HUDEP-2 (cell line): Measurements from ENCODE around the gene PBOV1.

Experiments
- DNase-seq, 76 experiments: peaks; one replicate each; lab custom pipeline; 2025; ENCODE audit not compliant: unreplicated experiment in 76 of 76; lab: John Stamatoyannopoulos, UW

The PBOV1 gene

DNA sequence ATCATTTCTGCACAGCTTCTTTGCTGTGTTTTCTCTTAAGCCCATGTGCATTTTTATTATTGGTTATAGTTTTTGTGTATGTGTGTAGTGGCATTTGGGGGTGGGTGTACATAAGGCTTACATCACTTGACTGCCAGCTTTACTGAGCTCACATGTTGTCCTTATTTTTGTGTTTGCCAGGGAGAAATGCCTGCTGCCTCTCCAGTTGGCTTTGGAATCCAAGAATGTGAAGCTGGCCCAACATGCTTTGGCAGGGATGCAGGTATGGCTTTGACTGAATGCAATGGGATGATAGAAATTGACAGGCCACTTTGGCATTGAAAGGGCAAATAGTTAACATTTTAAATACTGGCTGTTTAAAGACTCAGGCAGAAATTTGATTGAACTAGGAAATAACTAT, 11.4 kb downstream of the PBOV1 start:
- DNase-seq, result no peak

- no peak for DNase-seq
These were observed 12.7 kb downstream of the PBOV1 start for GRCh38 chr6:138205437-138206094.

GRCh38 chr6:138204792-138205384, 13.4 kb downstream of the PBOV1 start:
- DNase-seq, result no peak

DNA sequence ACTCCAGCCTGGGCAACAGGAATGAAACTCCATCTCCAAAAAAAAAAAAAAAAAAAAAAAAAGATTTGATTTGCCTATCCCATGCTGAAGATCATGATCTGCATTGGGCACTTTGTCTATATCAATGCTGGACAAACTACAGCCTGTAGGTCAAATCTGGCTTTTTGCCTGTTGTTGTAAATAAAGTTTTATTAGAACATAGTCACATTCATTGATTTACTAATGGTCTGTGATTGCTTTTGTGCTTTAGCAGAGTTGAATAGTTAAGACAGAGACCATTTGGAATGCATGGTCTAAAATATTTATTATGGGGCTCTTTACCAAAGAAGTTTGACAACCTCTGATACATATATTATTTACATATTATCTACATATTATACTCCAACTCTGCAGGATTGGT, 14.0 kb downstream of the PBOV1 start:
- DNase-seq, result no peak

GRCh38 chr6:138203315-138203714, 15.0 kb downstream of the PBOV1 start:
- no peak for DNase-seq

DNA sequence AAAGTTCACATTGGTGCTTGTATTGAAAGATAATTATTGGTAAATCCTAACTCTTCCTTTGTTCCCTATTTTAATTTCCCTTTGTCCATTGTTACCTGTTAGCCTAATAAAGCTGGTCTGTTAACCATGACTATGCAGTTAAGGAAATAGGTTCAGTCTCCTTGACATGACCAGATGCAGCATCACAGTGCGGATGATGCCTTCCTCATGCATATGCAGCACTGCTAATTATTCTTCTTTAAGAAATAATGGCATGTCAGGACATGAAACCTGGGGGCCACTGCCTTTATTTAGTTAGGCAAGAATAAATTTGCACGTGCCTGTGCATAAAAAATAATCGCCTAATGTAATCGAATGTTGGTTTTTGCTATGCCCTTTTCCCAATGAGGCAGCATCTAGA, 16.5 kb downstream of the PBOV1 start:
- no peak for DNase-seq

- DNase-seq, result no peak
These were observed 19.7 kb downstream of the PBOV1 start for GRCh38 chr6:138198430-138199091.

DNA sequence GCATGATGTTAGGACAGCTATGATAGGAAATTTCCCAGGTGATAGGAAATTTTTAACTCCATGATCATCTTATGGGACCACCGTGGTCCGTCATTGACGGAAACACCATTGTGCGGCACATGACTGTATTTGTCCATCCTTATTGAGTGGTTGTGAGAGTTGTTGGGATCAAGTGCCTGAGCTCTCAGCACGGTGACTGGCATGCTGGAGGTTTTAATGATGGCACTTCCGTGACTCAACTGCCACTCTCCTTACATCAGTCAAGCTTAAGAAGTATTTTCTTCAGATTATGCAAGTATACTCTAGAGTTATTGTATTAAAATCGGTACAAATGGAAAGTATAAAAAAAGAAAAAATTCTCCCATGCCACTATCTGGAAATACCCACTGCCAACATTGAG, 20.7 kb downstream of the PBOV1 start:
- DNase-seq, result no peak

DNA sequence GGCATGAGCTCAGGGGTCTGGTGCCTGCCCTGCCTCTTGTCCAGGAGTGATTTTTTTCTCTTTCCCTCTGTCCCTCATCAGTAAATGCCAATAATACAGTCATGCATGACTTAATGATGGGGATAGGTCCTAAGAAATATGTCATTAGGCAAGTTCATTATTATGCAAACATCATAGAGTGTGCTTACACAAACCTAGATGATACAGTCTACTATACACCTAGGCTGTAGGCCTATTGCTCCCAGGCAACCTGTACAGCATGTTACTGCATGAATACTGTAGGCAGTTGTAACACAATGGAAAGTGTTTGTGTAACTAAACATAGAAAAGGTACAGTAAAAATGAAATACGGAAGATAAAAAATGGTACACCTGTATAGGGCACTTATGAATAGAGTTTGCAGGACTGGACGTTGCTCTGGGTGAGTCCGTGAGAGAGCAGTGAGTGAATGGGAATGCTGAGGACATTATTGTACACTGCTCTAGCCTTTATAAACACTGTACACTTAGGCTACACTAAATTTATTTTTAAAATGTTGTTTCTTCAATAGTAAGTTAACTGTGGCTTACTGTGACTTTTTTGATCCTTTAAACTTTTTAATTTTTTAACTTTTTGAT, 22.1 kb downstream of the PBOV1 start:
- DNase-seq, result no peak

- DNase-seq, result no peak
These were observed 24.0 kb downstream of the PBOV1 start for GRCh38 chr6:138194287-138194686.

- no peak for DNase-seq
These were observed 29.9 kb downstream of the PBOV1 start for GRCh38 chr6:138188278-138188941.

DNA sequence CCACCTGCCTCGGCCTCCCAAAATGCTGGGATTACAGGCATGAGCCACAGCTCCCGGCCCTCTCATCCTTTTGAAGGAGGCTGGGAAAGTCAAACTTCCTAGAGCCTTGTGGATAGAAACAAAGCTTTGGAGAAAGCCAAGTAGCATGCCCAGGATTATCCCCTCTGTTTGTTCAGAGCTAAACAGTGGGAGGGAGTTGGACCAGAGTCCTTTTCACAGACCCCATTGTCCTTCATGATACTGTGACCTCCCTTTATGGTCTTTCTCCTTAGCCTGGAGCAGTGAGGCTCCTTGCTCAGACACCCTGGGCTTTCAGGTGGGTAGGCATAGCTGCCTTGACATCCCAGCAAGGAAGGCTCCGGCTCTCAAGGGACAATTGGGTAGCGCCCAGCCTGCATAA, 31.1 kb downstream of the PBOV1 start:
- no peak for DNase-seq

DNA sequence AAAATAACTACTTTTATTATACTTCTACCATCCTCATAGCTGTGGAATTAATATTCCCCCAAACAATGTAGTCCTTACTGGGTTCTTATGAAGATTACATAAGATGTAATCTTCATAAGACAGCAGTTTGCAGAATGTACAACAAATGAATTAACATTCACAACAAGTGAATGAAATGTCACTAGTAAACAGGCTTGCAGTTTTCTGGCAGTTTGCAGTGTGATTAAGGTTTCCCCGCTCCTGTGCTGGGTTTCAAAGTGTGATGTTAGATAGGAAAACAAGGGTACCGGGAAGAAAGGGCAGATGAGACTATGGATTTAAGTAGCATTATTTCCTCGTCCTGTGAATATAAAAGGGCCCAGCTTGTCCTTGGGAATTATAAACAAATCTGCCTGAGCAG, 34.1 kb downstream of the PBOV1 start:
- DNase-seq, result no peak

GRCh38 chr6:138183790-138184134, 34.5 kb downstream of the PBOV1 start:
- no peak for DNase-seq

- no peak for DNase-seq
These were observed 35.1 kb downstream of the PBOV1 start for GRCh38 chr6:138182939-138183789.

DNA sequence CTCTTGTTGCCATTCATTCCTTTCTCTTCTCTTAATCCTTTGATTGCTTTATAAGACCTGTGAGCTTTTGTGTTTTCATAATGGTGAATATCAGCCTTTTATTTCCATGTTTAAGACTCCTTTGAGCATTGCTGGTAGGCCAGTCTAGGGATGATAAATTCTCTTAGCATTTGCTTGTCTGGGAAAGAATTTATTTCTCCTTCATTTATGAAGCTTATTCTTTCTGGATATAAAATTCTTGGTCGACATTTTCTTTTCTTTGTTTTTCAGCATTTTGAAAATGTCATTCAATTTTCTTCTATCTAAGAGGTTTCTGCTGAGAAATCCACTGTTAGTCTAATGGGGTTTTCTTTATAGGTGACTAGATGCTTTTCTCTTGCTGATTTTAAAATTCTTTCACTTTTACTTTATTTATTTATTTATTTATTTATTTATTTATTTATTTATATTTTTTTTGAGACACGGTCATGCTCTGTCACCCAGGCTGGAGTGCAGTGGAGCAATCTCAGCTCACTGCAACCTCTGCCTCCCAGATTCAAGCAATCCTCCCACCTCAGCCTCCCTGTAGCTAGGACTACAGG, 41.5 kb downstream of the PBOV1 start:
- no peak for DNase-seq

GRCh38 chr6:138175596-138175995, 42.7 kb downstream of the PBOV1 start:
- DNase-seq, result no peak
